ENCODE data around the gene TBC1D1.

The TBC1D1 gene

GRCh38 chr4:37980246-37980645 is 89.4 kb downstream of the TBC1D1 start:
- no peak overlapping the region for H3K4me3 ChIP-seq (replicated peaks; ENCODE audit: low read depth, low read length)
- DNase-seq (ENCODE audit: extremely low read depth, low read depth): no peak

GRCh38 chr4:37981425-37981824 is 90.5 kb downstream of the TBC1D1 start:
- H3K4me3 ChIP-seq (replicated peaks; ENCODE audit: low read depth, low read length): no peak overlapping the region
- DNase-seq (ENCODE audit: extremely low read depth, low read depth): no peak
- no peak for TF ChIP-seq CTCF (IDR thresholded peaks at IDR 0.05; ENCODE audit: low read depth, low read length, missing control alignments)

More at GRCh38 chr4:37980246-37980645, 89.4 kb downstream of the TBC1D1 start:
- TF ChIP-seq CTCF (IDR thresholded peaks at IDR 0.05; ENCODE audit: low read depth, low read length, missing control alignments): no peak

- no peak for TF ChIP-seq CTCF (IDR thresholded peaks at IDR 0.05; ENCODE audit: low read depth, low read length, missing control alignments)
- DNase-seq (ENCODE audit: extremely low read depth, low read depth): no peak
- H3K4me3 ChIP-seq (replicated peaks; ENCODE audit: low read depth, low read length): no peak overlapping the region
These were observed 91.2 kb downstream of the TBC1D1 start for GRCh38 chr4:37981844-37982720.

GRCh38 chr4:37982736-37983135 is 91.9 kb downstream of the TBC1D1 start:
- H3K4me3 ChIP-seq (replicated peaks; ENCODE audit: low read depth, low read length): no peak overlapping the region
- DNase-seq (ENCODE audit: extremely low read depth, low read depth): no peak
- TF ChIP-seq CTCF (IDR thresholded peaks at IDR 0.05; ENCODE audit: low read depth, low read length, missing control alignments): no peak

- no peak for TF ChIP-seq CTCF (IDR thresholded peaks at IDR 0.05; ENCODE audit: low read depth, low read length, missing control alignments)
- H3K4me3 ChIP-seq (replicated peaks; ENCODE audit: low read depth, low read length): no peak overlapping the region
- no peak for DNase-seq (ENCODE audit: extremely low read depth, low read depth)
These were observed 93.1 kb downstream of the TBC1D1 start for GRCh38 chr4:37983951-37984350.

- H3K4me3 ChIP-seq (replicated peaks; ENCODE audit: low read depth, low read length): no peak overlapping the region
- TF ChIP-seq CTCF (IDR thresholded peaks at IDR 0.05; ENCODE audit: low read depth, low read length, missing control alignments): no peak
- no peak for DNase-seq (ENCODE audit: extremely low read depth, low read depth)
These were observed 94.9 kb downstream of the TBC1D1 start for GRCh38 chr4:37985730-37986275.
